Renal cortical epithelial cell (primary cell): Measurements from ENCODE around the gene CACNG3. TPM values are rescaled to one million over a fixed set of nuclear protein-coding genes. Genes with fewer than 3 reads are reported as not detected.
"Not testable (repeated sequence)": the region's sequence is repeated elsewhere in the genome, so short reads cannot be mapped to it uniquely, and the experiment has no call there.

Experiments
- DNase-seq: peaks from one replicate; pipeline ENCODE4 v3.0.0-alpha.2; 2011; ENCODE audit warnings: low read depth
- total RNA-seq: library from RNA; depleted of rRNA; stranded (reverse); fragments of >200 nt; gene quantifications from 2 replicates; pipeline ENCODE4 v1.2.3, GENCODE V29; 2014

The CACNG3 gene
- total RNA-seq, 1 donor from 2014 or later, result not detected

DNA sequence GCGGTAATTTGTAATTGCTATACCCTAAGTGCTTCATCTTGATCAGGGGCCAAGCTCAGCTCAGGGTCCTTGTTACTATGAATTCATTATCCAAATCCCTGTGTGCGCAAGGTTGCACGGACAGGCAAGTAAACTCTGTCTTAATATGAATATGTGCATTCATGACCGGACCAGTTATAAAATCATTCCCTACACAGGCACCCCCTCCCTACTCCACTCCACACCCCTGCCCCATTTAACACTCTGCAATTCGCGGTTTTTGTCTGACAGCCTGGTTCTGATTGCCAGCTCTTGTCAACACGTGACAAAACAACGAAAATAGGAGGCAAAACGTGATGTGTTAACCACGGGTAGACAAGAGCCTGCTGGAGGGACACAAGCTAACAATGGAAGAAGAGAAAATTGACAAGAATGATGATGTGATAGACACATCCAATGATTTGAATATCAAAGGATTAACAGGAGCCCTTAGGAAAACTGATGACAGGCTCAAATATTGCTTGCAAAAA lies 76.5 kb downstream of the CACNG3 start:
- no peak for DNase-seq

DNA sequence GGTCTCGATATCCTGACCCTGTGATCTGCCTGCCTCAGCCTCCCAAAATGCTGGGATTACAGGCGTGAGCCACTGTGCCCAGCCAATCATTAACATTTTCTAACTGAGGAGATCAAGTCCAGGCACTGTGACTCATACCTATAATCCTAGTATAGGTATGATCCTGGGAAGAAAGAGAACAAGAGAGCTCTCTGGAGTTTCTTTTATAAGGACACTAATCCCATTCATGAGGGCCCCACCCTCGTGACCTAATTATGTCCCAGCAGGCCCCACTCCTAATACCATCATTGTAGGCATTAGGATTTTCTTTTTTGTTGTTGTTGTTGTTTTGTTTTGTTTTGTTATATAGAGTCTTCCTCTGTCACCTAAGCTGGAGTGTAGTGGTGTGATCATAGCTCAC lies 80.4 kb downstream of the CACNG3 start:
- DNase-seq, result no peak

DNA sequence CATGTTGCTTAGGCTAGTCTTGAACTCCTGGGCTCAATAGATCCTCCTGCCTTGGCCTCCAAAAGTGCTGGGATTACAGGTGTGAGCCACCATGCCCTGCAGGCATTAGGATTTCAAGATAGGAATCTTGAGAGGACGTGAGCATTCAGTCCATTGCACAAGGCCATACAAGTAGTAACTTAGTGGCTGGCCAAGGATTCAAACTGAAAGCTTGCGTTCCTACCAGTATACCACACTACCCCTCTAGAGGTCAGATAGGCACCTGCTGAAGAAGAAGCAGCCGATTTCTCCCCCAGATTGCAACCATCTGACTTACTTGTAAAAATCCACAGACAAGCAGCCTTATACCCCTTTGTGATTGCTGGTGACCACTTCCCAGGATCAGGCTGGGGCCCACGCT lies 80.9 kb downstream of the CACNG3 start:
- no peak for DNase-seq

DNA sequence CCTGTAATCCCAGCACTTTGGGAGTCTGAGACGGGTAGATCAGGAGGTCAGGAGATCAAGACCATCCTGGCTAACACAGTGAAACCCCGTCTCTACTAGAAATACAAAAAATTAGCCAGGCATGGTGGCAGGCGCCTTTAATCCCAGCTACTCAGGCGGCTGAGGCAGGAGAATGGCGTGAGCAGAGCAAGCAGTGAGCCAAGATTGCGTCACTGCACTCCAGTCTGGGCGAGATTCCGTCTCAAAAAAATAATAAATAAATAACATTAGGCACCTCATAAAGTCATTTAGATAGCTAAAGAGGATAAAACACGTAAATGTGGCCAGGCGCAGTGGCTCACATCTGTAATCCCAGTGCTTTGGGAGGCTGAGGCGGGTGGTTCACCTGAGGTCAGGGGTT lies 87.7 kb downstream of the CACNG3 start:
- DNase-seq, result not testable (repeated sequence)

DNA sequence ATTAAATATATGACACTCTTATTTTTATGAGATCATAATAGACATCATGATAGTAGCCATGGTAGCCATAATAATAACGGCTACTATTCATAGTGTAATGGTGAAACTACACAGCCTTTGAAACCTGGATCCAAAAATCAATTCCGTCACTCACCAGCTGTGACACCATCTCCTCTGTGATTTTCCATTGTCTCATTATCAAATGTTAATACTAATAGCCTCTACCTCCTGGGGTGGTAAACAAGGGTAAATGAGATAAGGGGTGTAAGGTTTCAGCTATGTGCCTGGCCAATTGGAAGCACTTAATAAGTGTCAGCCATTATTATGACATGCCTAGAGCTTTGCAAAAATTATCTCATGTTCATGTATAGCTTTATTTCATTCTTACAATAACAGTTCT lies 88.6 kb downstream of the CACNG3 start:
- no peak for DNase-seq

DNA sequence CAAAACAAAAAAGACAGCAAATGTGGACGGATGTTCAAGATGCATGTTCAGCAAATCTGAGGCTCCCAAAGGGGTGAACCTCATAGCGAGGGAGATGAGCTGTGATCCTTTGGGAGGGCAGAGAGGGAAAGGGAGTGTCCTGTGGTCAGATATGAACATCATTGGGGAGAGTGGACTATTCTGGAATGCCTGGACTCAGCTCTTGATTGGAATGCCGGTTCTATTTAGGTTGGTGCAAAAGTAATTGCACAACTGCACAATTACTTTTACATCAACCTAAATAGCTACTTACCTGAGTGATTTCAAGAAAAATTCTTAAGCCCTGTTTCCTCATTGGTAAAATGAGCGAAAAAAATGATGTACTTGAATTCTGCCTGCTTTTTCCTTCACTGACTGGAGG lies 89.6 kb downstream of the CACNG3 start:
- no peak for DNase-seq

DNA sequence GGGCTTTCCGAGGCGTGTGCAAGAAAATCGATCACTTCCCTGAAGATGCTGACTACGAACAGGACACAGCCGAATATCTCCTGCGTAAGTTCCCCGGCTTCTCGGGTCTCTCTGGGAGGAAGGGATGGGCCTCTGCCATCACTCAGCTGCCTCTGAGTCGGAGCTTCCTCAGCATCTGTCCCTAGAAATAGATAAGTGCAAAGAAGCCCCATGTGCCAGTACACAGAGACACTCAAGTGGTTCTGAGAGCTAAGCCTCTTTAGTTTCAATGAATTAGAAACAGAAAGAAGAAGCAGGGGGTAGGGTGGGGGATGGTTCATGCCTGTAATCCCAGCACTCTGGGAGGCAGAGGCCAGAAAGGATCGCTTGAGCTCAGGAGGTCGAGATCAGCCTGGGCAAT lies 90.6 kb downstream of the CACNG3 start:
- DNase-seq, result no peak

DNA sequence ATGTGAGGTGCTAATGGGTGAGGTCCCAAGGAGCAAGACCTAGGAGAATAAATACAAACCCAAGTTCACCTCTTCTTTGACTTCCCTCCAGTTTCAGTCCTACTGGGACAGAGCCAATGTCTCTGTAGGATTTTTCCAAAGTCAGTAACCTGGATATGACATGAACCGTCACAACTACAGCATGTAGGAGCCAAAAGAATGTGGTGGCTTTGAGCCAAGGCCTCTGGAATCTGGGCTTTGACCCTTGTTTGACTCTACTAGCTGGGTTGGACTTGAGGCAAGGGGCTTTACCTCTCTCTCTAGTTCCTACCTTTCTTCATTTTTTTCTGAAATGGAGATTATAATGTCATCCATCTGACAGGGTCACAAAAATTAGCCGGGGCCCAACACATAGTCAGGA lies 91.4 kb downstream of the CACNG3 start:
- no peak for DNase-seq

DNA sequence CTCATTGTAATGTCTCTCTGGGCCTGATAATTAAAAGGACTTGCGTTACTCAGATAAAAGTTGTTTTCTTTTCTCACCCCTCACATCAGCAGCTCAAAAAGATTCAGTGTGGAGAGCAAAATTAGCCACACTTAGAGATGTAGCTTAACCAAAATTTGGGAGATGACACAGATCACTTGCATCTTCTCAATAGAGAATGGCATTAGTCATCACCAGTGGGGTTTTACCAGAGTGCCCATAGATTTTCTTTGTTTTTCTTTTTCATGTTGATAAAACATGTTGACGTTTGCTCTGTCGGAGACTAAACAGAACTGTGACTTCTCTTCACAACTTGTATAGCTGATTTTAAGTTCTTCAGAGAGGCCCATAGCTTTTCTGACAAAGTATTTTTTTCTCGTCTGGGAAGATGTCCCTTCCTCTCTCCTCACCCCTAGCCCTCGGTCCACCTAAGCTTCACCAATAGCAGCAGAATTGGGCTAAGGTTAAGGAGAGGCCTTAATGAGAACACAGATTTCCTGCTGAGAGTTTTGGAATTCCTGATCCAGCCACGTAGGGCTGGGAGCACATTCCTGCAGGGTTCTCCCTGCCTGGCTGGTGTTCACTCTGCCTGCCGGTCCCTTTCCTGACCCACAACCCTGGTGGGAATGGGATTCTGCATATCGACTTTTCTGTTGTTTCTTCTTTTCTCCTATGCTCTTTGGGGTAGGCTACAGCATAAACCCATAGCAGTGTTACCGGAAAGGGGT lies 92.6 kb downstream of the CACNG3 start:
- DNase-seq, result no peak

DNA sequence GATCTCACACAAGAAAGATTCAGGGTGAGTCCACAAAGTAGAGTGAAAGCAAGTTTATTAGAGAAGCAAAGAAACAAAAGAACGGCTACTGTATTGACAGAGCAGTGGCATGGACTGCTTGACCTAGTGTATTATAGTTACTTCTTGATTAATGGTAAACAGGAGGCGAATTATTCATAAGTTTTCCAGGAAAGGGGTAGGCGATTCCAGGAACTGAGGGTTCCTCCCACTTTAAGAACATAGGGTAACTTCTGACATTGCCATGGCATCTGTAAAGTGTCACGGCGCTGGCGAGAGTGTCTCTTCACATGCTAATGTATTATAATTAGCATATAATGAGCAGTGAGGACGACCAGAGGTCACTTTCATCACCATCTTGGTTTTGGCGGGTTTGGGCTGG lies 93.2 kb downstream of the CACNG3 start:
- DNase-seq, result no peak

DNA sequence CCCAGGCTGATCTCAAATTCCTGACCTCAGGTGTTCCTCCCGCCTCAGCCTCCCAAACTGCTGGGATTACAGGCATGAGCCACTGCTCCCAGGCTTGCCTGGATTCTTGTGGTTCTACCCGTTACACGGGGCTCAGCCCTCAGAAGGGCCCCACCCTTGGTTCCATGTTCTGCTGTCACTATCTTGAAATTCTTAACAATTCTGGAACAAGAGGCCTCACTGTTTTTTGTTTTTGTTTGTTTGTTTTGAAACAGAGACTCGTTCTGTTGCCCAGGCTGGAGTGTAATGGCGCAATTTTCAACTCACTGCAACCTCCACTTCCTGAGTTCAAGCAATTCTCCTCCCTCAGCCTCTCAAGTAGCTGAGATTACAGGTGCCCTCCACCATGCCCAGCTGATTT lies 96.6 kb downstream of the CACNG3 start:
- no peak for DNase-seq

DNA sequence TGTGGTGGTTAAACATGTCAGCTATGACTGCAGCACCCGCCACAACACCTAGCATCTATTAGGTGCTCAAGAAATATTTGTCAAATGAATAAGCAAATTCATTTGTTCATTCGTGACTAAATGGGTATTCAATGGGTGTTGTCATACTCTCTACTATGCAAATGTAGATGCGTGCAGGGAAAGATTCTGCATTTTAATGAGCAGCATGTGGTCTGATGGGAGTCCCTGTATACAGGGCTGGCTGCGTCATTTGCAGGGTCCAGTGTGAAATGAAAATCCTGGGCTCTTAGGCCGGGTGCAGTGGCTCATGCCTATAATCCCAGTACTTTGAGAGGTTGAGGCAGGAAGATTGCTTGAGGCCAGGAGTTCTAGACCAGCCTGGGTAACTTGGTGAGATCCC lies 97.5 kb downstream of the CACNG3 start:
- DNase-seq, result no peak

DNA sequence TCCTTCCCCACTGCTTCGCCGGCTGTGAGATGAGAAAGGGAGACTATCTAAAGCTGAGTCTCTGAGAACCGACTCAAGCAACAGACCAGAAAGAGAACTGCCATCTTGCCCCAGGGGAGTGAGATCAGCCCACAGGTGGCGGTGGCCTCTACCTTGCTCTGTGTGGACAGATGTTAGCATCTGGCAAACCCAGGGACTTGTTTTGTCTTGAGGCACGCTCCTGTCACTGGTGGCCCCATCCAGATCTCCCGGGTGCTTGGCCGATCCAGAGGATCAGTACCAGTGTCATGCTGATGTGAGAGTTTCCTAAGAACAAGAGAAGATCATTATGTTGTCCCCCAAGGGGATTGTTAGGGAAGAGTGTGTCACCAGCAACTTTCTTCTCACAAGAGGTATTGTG lies 101.4 kb downstream of the CACNG3 start:
- DNase-seq, result no peak

DNA sequence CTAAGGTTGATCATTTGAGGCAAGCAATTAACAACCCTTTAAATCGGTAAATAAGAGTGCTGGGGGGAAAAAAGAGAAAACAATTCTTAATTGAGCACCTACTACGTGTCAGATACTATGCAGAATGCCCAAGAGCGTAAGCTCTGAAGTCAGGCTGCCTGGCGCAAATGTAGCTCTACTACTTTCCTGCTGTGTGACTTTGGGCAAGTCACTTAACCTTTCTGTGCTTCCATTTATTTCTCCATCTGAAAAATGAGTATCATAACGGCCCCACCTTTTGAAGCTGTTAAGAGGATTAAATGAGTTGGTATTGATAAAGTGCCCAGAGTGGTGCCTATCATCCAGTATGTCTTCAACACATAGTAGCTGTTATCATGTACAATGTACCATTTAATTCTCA lies 102.0 kb downstream of the CACNG3 start:
- no peak for DNase-seq

DNA sequence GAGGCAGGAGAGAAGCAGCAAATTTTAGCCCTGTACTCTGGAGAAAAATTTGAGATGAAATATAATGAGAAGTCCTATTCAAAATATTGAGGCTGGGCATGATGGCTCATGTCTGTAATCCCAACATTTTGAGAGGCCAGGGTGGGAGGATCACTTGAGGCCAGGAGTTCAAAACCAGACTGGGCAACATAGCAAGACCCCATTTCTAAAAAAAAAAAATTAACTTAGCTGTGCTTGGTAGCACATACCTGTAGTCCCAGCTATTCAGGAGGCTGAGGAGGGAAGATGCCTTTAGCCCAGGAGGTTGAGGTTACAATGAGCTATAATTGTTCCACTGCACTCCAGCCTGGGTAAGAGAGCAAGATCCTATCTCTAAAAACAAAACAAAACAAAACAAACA lies 103.4 kb downstream of the CACNG3 start:
- no peak for DNase-seq

DNA sequence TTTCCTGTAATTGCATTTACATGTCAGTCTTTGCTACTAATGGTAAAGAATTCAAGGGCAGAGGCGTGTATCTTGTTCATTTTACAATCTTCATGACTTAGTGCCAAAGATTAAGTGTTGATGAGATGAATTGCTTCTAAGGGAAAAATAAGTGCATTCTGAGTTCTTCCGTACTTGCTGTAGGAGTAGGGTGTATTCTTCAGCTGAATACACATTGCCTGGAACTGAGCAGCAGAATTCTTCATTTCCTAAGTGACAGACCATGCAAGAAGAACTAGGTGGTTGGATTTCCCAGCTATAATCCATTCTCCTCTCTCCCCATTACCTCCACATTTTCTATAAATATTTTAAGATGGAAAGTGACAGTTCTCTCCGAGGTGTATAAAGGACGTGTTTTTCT lies 104.8 kb downstream of the CACNG3 start:
- DNase-seq, result no peak

DNA sequence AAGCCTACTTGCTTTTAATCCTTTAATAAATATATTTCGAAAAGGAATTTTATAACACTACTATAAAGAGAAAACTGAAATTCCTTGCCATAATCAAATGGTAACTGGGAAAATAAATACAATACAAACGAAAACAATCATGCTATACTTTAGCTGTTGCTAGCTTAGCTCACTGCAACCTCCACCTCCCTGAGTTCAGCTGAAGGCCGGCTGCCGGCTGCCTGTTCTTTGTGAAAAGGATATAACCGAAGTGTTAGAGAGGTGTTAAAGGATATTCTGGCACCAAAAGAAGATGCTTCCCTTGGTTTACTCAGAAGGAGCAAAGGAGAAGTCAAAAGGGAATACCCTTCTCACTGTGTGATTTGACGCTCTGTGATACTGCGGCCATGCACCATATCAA lies 108.5 kb downstream of the CACNG3 start:
- no peak for DNase-seq

DNA sequence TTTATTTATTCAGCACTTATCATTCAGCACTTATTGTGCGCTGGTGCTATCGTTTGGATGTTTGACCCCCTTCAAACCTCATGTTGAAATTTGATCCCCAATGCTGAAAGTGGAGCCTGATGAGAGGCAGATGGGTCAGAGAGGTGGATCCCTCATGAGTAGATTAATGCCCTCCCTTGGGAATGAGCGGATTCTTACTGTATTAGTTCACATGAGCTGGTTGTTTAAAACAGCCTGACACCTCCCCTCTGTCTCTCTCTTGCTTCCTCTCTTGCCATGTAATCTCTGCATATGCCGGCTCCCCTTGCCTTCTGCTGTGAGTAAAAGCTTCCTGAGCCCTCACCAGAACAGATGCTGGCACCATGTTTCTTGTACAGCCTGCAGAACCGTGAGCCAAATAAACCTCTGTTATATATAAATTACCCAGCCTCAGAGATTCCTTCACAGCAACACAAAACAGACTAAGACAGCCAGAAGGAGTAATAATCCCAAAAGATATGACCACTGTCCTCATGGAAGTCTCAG lies 111.1 kb downstream of the CACNG3 start:
- DNase-seq, result no peak

DNA sequence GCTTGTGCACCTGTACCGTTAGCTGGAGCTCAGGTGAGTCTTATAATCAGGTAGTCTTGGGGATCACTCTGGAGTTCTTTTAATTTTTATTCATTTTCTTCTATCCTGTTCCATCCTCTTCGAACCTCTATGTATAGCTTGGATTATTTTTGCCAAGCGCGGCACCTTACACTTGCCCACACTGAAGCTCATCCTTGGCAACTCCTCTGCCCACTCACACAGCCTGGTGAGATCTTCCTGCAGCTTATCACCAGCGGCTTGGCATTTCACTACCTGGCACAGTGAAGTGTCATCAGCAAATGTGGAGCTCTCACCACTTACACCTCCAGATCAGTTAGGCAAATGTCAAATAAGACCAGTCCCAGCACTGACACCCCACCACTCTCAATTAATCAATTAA lies 116.7 kb downstream of the CACNG3 start:
- no peak for DNase-seq

DNA sequence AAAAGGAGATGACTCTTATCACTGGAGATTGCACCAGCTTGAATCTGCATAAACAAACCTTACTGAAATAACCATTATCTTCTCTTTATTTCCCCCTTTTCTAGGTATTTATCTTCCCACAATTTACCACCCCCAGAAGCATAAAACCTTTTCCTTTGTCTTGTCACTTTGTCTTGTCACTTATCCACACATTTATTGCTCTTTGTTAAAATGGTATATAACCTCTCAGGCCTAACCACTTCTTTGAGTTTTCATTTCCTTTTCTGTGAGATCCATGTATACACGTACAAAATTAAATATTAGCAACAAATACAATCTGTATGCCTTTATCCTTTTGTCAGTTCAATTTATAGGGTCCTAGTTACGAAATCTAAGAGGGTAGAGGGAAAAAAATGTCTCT lies 122.9 kb downstream of the CACNG3 start:
- no peak for DNase-seq

DNA sequence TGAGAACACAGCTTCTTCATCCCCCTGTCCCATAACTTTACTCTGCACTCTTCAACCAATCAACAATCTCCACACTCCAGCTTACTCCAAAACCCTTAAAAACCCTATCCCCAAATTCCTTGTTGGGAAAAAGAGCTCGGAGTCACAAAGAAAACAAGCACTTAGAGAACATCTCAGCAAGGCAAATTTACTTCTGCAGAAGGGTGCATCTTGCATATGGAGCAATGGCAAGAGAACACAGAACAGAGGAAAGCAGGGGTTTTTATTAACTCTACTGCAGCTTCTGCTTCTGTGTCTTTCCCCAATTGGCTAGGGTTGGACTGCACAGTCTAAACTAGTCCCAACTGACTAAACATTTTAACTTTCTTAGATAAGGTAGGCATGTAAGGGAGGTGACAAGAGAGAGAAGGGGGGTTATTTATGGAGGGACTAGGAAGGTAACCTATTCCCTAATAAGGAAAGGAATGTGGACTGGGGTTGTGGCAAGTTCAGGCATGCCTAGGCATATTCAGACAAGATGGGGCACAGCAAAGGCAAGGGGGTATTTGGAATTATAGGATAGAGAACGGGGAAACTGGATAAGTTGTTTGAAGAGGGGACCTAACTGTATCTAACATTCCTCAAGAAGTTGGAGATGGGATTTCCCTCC lies 125.5 kb downstream of the CACNG3 start:
- DNase-seq, result no peak

DNA sequence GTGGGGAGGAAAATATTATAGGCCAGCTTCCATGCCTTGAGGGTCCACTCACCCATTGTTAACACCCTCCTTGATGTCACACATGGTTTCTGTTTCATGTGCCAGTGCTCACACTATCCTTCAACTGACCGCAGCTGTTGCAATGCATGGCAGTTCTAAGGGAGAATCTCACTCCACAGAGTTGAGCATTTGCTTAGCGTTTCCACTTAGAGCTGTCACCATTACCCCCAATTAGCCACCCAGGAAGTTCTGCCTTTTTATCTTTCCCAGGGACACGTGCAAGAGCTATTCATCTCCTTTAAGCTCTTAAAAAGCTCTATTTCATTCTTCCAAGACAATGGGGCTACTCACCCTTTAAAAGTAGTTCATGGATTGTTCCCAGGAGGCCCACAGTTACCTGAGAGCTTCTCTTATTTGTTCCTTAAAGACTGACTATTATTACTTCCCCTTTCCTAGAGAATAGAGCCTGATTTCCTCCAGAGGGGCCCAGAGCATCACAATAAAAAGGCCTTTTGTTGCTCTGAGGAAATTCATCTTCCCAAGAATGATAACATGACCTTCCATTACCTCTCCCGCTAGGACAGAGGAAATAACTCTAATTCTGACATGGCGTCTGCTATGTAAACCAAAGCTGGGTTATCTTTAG lies 126.8 kb downstream of the CACNG3 start:
- no peak for DNase-seq

DNA sequence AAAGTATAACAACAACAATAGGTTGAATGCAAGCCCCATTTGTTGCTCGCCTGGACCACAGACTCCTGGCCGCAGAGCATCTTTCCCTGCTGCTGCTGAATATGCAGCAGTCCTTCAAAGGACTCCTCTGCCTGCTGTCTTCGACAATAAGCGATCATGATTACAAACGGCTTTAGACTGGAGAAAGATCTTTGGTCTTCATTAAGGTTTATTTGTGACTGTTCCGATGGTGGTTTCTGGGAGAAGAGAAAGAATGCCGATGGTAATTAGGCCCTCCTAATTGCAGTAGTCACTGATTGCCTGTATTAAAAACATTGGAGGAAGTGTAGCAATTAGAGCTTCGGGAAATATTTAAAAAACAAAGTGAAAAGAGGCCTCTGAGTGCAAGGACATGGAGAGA lies 138.2 kb downstream of the CACNG3 start:
- no peak for DNase-seq
